HEK293 (cell line): Measurements from ENCODE around the gene GEN1.

Source experiments
- CTCF ChIA-PET: fragments of 350-600 bp; formaldehyde crosslinking; extraction: SDS; loops from one replicate; lab custom pipeline; 2021; ENCODE audit warnings: antibody characterized with exemption; lab: Yijun Ruan, JAX
- POLR2A ChIA-PET: fragments of 300-600 bp; formaldehyde crosslinking; extraction: SDS; loops from one replicate; lab custom pipeline; 2020; ENCODE audit warnings: antibody characterized with exemption, inconsistent platforms; lab: Yijun Ruan, JAX
- H3K27ac ChIP-seq: fragments of 200-500 bp; sonication (Bioruptor generic); 2 replicates; pipeline ENCODE4 v1.5.1; 2014; ENCODE audit warnings: low read depth, low read length, control low read depth, inconsistent platforms; ENCODE audit errors: extremely low read depth
- H3K36me3 ChIP-seq, 2 experiments: fragments of 200-500 bp in 1 of 2; sonication (Bioruptor generic) in 1 of 2; 1 replicate in 1 of 2; 2 replicates in 1 of 2; pipeline ENCODE4 v1.5.1; 2014 to 2017; ENCODE audit warnings: inconsistent platforms in 2 of 2, low read length in 2 of 2; ENCODE audit not compliant: control insufficient read depth in 2 of 2, insufficient read depth in 1 of 2
- H3K4me1 ChIP-seq: fragments of 200-500 bp; sonication (Bioruptor generic); 2 replicates; pipeline ENCODE4 v1.5.1; 2014; ENCODE audit warnings: mild to moderate bottlenecking, low read length, inconsistent platforms; ENCODE audit not compliant: control insufficient read depth, insufficient read depth
- H3K4me3 ChIP-seq: 2 replicates; pipeline ENCODE4 v1.5.1; 2011; ENCODE audit warnings: low read depth, mild to moderate bottlenecking, control low read depth, low read length, moderate library complexity
- H3K9me3 ChIP-seq: fragments of 200-500 bp; sonication (Bioruptor generic); 2 replicates; pipeline ENCODE4 v1.5.1; 2014; ENCODE audit warnings: low read depth, low read length, inconsistent platforms; ENCODE audit not compliant: control insufficient read depth, insufficient read depth
- GLI4 ChIP-seq: fragments of 450-650 bp; formaldehyde crosslinking; IDR thresholded peaks from 2 replicates; pipeline ENCODE4 v1.5.1; 2016; ENCODE audit warnings: missing biosample characterization, missing genetic modification characterization
- GLIS1 ChIP-seq: fragments of 450-650 bp; formaldehyde crosslinking; IDR thresholded peaks from 2 replicates; pipeline ENCODE4 v1.5.1; 2016; ENCODE audit warnings: missing biosample characterization, missing genetic modification characterization
- GLIS2 ChIP-seq: fragments of 450-650 bp; formaldehyde crosslinking; IDR thresholded peaks from 2 replicates; pipeline ENCODE4 v1.5.1; 2016; ENCODE audit warnings: missing biosample characterization, missing genetic modification characterization
- RBAK ChIP-seq: fragments of 450-650 bp; formaldehyde crosslinking; IDR thresholded peaks from 2 replicates; pipeline ENCODE4 v1.5.1; 2016; ENCODE audit warnings: missing biosample characterization, missing genetic modification characterization
- ZBTB17 ChIP-seq: fragments of 450-650 bp; formaldehyde crosslinking; IDR thresholded peaks from 2 replicates; pipeline ENCODE4 v1.5.1; 2016; ENCODE audit warnings: missing biosample characterization, missing genetic modification characterization
- ZBTB21 ChIP-seq: fragments of 450-650 bp; formaldehyde crosslinking; IDR thresholded peaks from 2 replicates; pipeline ENCODE4 v1.5.1; 2017; ENCODE audit warnings: missing biosample characterization, missing genetic modification characterization
- ZNF202 ChIP-seq: fragments of 450-650 bp; formaldehyde crosslinking; IDR thresholded peaks from 2 replicates; pipeline ENCODE4 v1.5.1; 2016; ENCODE audit warnings: missing biosample characterization, missing genetic modification characterization, borderline replicate concordance
- ZNF214 ChIP-seq: fragments of 450-650 bp; formaldehyde crosslinking; IDR thresholded peaks from 2 replicates; pipeline ENCODE4 v1.5.1; 2017; ENCODE audit warnings: missing biosample characterization, mild to moderate bottlenecking, missing genetic modification characterization, borderline replicate concordance
- ZNF23 ChIP-seq: fragments of 450-650 bp; formaldehyde crosslinking; IDR thresholded peaks from 2 replicates; pipeline ENCODE4 v1.5.1; 2016; ENCODE audit warnings: missing biosample characterization, missing genetic modification characterization, borderline replicate concordance
- ZNF248 ChIP-seq: fragments of 450-650 bp; formaldehyde crosslinking; IDR thresholded peaks from 2 replicates; pipeline ENCODE4 v1.5.1; 2017; ENCODE audit warnings: missing biosample characterization, missing genetic modification characterization
- ZNF341 ChIP-seq: fragments of 450-650 bp; formaldehyde crosslinking; IDR thresholded peaks from 2 replicates; pipeline ENCODE4; 2016; ENCODE audit warnings: low read depth, missing biosample characterization, missing genetic modification characterization
- ZNF37A ChIP-seq: fragments of 450-650 bp; IDR thresholded peaks from 2 replicates; pipeline ENCODE4 v1.5.1; 2018; ENCODE audit warnings: missing biosample characterization, missing genetic modification characterization
- ZNF404 ChIP-seq: fragments of 450-650 bp; formaldehyde crosslinking; IDR thresholded peaks from 2 replicates; pipeline ENCODE4 v1.5.1; 2017; ENCODE audit warnings: missing biosample characterization, missing genetic modification characterization
- ZNF548 ChIP-seq: fragments of 450-650 bp; formaldehyde crosslinking; IDR thresholded peaks from 2 replicates; pipeline ENCODE4 v1.5.1; 2016; ENCODE audit warnings: missing biosample characterization, missing genetic modification characterization
- ZNF596 ChIP-seq: fragments of 450-650 bp; IDR thresholded peaks from 2 replicates; pipeline ENCODE4 v1.5.0; 2018; ENCODE audit warnings: missing biosample characterization, mild to moderate bottlenecking, missing genetic modification characterization, moderate library complexity
- ZSCAN23 ChIP-seq: fragments of 450-650 bp; formaldehyde crosslinking; IDR thresholded peaks from 2 replicates; pipeline ENCODE4 v1.5.1; 2016; ENCODE audit warnings: missing biosample characterization, missing genetic modification characterization
- ZXDB ChIP-seq: fragments of 450-650 bp; formaldehyde crosslinking; IDR thresholded peaks from 2 replicates; pipeline ENCODE4 v1.5.1; 2016; ENCODE audit warnings: missing biosample characterization, missing genetic modification characterization
- TF ChIP-seq, protein P1 (sequence below): fragments of 450-650 bp; formaldehyde crosslinking; IDR thresholded peaks from 2 replicates; pipeline ENCODE4 v1.5.1; 2016; ENCODE audit warnings: missing biosample characterization, missing genetic modification characterization
- TF ChIP-seq, protein P2 (sequence below): fragments of 450-650 bp; formaldehyde crosslinking; IDR thresholded peaks from 2 replicates; pipeline ENCODE4 v1.5.1; 2016; ENCODE audit warnings: missing biosample characterization, missing genetic modification characterization
- TF ChIP-seq, protein P3 (sequence below): fragments of 450-650 bp; formaldehyde crosslinking; conservative IDR thresholded peaks from 2 replicates; pipeline ENCODE4 v1.5.1; 2016; ENCODE audit warnings: low read depth, missing biosample characterization, missing genetic modification characterization
- TF ChIP-seq, protein P4 (sequence below): fragments of 450-650 bp; formaldehyde crosslinking; IDR thresholded peaks from 2 replicates; pipeline ENCODE4 v1.5.1; 2016; ENCODE audit warnings: missing biosample characterization, missing genetic modification characterization

GEN1 gene

DNA sequence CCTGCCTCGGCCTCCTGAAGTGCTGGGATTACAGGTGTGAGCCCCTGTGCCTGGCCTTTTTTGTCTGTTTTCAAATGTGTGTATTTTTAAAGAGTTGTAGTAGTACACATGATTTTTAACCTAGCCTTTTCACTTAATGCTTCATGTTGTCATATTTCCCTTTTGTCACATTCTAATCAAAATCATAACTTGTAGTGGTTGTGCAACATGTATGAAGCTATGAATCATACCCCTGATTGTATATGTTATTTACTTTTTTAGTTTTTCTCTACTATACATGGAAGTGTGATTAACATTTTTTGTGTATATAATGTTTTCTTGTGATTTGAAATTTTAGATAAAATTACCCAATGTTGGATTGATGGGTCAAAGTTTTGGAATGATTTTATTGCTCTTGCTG, 8.5 kb downstream of the GEN1 start:
- peaks cover 21 to 54% of the 10 kb centered on the region in 2 experiments for H3K36me3 ChIP-seq
- POLR2A ChIA-PET, result no interaction called here
- H3K27ac ChIP-seq, result no peak overlapping the region
- no peak overlapping the region for H3K4me3 ChIP-seq
- CTCF ChIA-PET, result interaction anchor here (0.6 to 0.9 kb wide), 2 partner anchors 42 to 59 kb away, joined by 3 read pairs; no protein-coding TSS in a partner anchor
- peaks cover 6% of the 10 kb centered on the region; the same call in 1 of the 2 replicates for H3K4me1 ChIP-seq
- no peaks in the 10 kb centered on the region for H3K9me3 ChIP-seq
- TF ChIP-seq ZSCAN23 (tag by site-specific recombination), result no peak
- no peak for TF ChIP-seq ZNF23 (tag by site-specific recombination)

DNA sequence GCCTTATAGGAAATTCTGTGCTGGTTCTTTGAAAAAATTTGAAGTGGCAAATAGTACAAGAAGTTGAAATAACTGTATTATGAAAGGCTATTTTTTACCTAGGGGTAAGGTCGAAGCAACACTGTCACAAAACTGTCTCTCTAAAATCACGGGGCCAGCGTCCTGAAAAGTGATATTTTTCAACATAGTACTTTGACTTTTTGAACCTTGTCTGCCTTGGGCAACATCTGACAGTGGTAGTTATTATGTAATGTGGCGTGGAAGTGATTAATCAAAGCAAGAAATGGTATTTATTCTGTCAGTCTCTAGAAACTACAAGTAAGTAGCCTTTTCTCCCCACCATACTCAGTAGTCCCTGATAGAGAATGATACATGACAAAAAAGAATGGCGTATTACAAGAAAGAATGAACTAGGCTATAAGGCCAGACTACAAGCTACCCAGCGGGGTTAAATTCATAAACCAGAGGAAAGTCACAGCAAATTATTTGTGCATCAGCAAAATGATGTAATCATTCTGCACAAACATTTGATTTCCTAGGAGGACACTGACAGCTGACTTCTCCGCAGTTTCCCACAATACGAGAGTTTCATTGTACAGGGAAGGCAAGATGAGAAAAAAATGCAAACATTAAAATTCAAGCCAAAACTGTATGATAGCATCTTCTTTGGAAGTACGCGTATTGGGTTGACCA, 9.8 kb downstream of the GEN1 start:
- H3K27ac ChIP-seq, result no peak overlapping the region
- ChIA-PET CTCF (interaction anchor here (0.9 kb wide), 1 partner anchor 9 kb away, joined by 3 read pairs; the partner anchor contains the start of gene GEN1), POLR2A (no interaction called here)
- no peaks in the 10 kb centered on the region for H3K4me1 ChIP-seq
- peaks cover 31 to 64% of the 10 kb centered on the region in 2 experiments for H3K36me3 ChIP-seq
- no peak overlapping the region for H3K4me3 ChIP-seq
- no peak for TF ChIP-seq ZNF214
- TF ChIP-seq, protein P1, sequence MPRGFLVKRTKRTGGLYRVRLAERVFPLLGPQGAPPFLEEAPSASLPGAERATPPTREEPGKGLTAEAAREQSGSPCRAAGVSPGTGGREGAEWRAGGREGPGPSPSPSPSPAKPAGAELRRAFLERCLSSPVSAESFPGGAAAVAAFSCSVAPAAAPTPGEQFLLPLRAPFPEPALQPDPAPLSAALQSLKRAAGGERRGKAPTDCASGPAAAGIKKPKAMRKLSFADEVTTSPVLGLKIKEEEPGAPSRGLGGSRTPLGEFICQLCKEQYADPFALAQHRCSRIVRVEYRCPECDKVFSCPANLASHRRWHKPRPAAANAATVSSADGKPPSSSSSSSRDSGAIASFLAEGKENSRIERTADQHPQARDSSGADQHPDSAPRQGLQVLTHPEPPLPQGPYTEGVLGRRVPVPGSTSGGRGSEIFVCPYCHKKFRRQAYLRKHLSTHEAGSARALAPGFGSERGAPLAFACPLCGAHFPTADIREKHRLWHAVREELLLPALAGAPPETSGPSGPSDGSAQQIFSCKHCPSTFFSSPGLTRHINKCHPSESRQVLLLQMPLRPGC (tag by site-specific recombination), result no peak
- TF ChIP-seq, protein P2, sequence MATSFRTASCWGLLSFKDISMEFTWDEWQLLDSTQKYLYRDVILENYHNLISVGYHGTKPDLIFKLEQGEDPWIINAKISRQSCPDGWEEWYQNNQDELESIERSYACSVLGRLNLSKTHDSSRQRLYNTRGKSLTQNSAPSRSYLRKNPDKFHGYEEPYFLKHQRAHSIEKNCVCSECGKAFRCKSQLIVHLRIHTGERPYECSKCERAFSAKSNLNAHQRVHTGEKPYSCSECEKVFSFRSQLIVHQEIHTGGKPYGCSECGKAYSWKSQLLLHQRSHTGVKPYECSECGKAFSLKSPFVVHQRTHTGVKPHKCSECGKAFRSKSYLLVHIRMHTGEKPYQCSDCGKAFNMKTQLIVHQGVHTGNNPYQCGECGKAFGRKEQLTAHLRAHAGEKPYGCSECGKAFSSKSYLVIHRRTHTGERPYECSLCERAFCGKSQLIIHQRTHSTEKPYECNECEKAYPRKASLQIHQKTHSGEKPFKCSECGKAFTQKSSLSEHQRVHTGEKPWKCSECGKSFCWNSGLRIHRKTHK (tag by site-specific recombination), result no peak
- no peak for TF ChIP-seq ZNF404 (tag by site-specific recombination)
- no peak for TF ChIP-seq GLI4 (tag by site-specific recombination)
- no peak for TF ChIP-seq ZNF37A (tag by site-specific recombination)
- no peak for TF ChIP-seq GLIS2 (tag by site-specific recombination)
- TF ChIP-seq ZNF596 (tag by site-specific recombination), result no peak
- no peak for TF ChIP-seq ZNF202 (tag by site-specific recombination)
- H3K9me3 ChIP-seq, result no peaks in the 10 kb centered on the region

DNA sequence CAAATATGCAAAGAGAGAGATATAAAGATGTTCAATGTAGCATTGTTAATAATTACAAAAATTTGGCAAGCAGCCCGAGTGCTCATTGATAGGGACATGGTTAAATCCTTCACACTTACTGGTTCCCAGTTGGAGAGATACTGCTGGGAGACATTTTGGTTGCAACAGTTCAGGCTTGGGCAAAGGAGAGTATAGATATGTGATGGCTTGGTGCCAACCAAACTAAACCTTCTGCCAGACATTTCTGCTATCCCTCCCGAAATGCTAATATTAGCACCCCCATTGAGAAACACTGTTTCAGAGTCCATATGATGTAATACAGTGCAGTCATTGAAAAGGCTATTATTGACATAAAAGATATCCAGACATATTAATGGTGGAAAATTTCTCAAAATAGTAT, 11.5 kb downstream of the GEN1 start:
- Histone ChIP-seq H3K36me3 (peaks cover 44 to 61% of the 10 kb centered on the region in 2 experiments), H3K4me3 (no peak overlapping the region), H3K27ac (no peak overlapping the region), H3K9me3 (no peaks in the 10 kb centered on the region), H3K4me1 (no peaks in the 10 kb centered on the region)
- CTCF ChIA-PET, result no interaction called here
- POLR2A ChIA-PET, result interaction anchor here (0.9 kb wide), 1 partner anchor 12 kb away, joined by 4 read pairs; the partner anchor contains the start of genes GEN1 and SMC6
- TF ChIP-seq, protein P3, sequence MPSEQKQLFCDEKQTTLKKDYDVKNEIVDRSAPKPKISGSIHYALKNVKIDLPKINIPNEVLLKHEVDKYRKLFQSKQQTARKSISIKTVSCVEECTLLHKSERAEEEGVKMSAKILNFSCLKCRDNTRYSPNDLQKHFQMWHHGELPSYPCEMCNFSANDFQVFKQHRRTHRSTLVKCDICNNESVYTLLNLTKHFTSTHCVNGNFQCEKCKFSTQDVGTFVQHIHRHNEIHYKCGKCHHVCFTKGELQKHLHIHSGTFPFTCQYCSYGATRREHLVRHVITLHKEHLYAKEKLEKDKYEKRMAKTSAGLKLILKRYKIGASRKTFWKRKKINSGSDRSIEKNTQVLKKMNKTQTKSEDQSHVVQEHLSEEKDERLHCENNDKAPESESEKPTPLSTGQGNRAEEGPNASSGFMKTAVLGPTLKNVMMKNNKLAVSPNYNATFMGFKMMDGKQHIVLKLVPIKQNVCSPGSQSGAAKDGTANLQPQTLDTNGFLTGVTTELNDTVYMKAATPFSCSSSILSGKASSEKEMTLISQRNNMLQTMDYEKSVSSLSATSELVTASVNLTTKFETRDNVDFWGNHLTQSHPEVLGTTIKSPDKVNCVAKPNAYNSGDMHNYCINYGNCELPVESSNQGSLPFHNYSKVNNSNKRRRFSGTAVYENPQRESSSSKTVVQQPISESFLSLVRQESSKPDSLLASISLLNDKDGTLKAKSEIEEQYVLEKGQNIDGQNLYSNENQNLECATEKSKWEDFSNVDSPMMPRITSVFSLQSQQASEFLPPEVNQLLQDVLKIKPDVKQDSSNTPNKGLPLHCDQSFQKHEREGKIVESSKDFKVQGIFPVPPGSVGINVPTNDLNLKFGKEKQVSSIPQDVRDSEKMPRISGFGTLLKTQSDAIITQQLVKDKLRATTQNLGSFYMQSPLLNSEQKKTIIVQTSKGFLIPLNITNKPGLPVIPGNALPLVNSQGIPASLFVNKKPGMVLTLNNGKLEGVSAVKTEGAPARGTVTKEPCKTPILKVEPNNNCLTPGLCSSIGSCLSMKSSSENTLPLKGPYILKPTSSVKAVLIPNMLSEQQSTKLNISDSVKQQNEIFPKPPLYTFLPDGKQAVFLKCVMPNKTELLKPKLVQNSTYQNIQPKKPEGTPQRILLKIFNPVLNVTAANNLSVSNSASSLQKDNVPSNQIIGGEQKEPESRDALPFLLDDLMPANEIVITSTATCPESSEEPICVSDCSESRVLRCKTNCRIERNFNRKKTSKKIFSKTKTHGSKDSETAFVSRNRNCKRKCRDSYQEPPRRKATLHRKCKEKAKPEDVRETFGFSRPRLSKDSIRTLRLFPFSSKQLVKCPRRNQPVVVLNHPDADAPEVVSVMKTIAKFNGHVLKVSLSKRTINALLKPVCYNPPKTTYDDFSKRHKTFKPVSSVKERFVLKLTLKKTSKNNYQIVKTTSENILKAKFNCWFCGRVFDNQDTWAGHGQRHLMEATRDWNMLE, result no peak
- TF ChIP-seq ZBTB17 (no peak), ZNF341 (tag by site-specific recombination) (no peak), ZBTB21 (tag by site-specific recombination) (no peak), ZNF248 (tag by site-specific recombination) (no peak), RBAK (tag by site-specific recombination) (no peak), ZXDB (no peak), ZNF548 (tag by site-specific recombination) (no peak), GLIS1 (no peak)
- TF ChIP-seq, protein P4, sequence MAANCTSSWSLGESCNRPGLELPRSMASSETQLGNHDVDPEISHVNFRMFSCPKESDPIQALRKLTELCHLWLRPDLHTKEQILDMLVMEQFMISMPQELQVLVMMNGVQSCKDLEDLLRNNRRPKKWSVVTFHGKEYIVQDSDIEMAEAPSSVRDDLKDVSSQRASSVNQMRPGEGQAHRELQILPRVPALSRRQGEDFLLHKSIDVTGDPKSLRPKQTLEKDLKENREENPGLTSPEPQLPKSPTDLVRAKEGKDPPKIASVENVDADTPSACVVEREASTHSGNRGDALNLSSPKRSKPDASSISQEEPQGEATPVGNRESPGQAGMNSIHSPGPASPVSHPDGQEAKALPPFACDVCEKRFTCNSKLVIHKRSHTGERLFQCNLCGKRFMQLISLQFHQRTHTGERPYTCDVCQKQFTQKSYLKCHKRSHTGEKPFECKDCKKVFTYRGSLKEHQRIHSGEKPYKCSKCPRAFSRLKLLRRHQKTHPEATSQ, result no peak
